GM23248 (cell line): ENCODE data around the gene CD70.

Source experiments
- EZH2 ChIP-seq: fragments of 200-600 bp; sonication (generic); IDR thresholded peaks from 2 replicates; pipeline ENCODE4 v1.6.1; 2018; ENCODE audit warnings: antibody characterized with exemption, mild to moderate bottlenecking; ENCODE audit not compliant: insufficient read depth, poor library complexity, severe bottlenecking
- EZH2phosphoT487 ChIP-seq: fragments of 200-600 bp; sonication (generic); IDR thresholded peaks from 2 replicates; pipeline ENCODE4 v1.6.1; 2018; ENCODE audit warnings: antibody characterized with exemption, moderate library complexity, mild to moderate bottlenecking, low read depth; ENCODE audit not compliant: insufficient read depth

- TF ChIP-seq EZH2phosphoT487 (no peak), EZH2 (no peak)
Measured at GRCh38 chr19:6632002-6632621, 41.2 kb upstream of the CD70 start.
